Activated gamma-delta T cell (primary cell): ENCODE results near the gene SH3RF3.

ENCODE experiments used
- DNase-seq: peaks from one replicate; lab custom pipeline; 2025; lab: John Stamatoyannopoulos, UW

The SH3RF3 gene

GRCh38 chr2:109242654-109243331 is 113.8 kb downstream of the SH3RF3 start:
- DNase-seq: no peak

- no peak for DNase-seq
Observed at GRCh38 chr2:109243526-109244303, 114.7 kb downstream of the SH3RF3 start.

GRCh38 chr2:109244304-109244582 is 115.2 kb downstream of the SH3RF3 start:
- no peak for DNase-seq

- DNase-seq: no peak
Observed at GRCh38 chr2:109244750-109245382, 115.9 kb downstream of the SH3RF3 start.

GRCh38 chr2:109246176-109246575 is 117.2 kb downstream of the SH3RF3 start:
- DNase-seq: no peak

- no peak for DNase-seq
Observed at GRCh38 chr2:109246616-109247015, 117.6 kb downstream of the SH3RF3 start.

GRCh38 chr2:109247340-109247739 is 118.3 kb downstream of the SH3RF3 start:
- no peak for DNase-seq

- no peak for DNase-seq
Observed at GRCh38 chr2:109247812-109248211, 118.8 kb downstream of the SH3RF3 start.

GRCh38 chr2:109248590-109248989 is 119.6 kb downstream of the SH3RF3 start:
- no peak for DNase-seq

- DNase-seq: no peak
Observed at GRCh38 chr2:109253217-109253616, 124.2 kb downstream of the SH3RF3 start.

- no peak for DNase-seq
Observed at GRCh38 chr2:109254174-109254904, 125.3 kb downstream of the SH3RF3 start.

- DNase-seq: no peak
Observed at GRCh38 chr2:109255654-109256053, 126.6 kb downstream of the SH3RF3 start.

GRCh38 chr2:109256111-109256510 is 127.1 kb downstream of the SH3RF3 start:
- DNase-seq: no peak

GRCh38 chr2:109256921-109257320 is 127.9 kb downstream of the SH3RF3 start:
- DNase-seq: no peak

- DNase-seq: no peak
Observed at GRCh38 chr2:109257653-109258052, 128.6 kb downstream of the SH3RF3 start.

GRCh38 chr2:109258376-109258775 is 129.4 kb downstream of the SH3RF3 start:
- DNase-seq: no peak

GRCh38 chr2:109258905-109259540 is 130.0 kb downstream of the SH3RF3 start:
- DNase-seq: no peak

GRCh38 chr2:109259671-109260070 is 130.7 kb downstream of the SH3RF3 start:
- DNase-seq: no peak

- no peak for DNase-seq
Observed at GRCh38 chr2:109260116-109260855, 131.3 kb downstream of the SH3RF3 start.

- DNase-seq: no peak
Observed at GRCh38 chr2:109260886-109261700, 132.1 kb downstream of the SH3RF3 start.
